SU-DHL-6 (cell line): ENCODE results near the gene PDE6A.

Experiments
- EZH2phosphoT487 ChIP-seq: fragments of 200-600 bp; sonication (generic), shearing (Covaris generic); conservative IDR thresholded peaks from 2 replicates; pipeline ENCODE4 v1.6.1; 2018; ENCODE audit warnings: mild to moderate bottlenecking, antibody characterized with exemption, low read length, moderate library complexity, mixed read lengths
- TF ChIP-seq, protein P1 (sequence below): fragments of 200-600 bp; sonication (generic); IDR thresholded peaks from one replicate; pipeline ENCODE4 v1.5.1; 2017; ENCODE audit warnings: antibody characterized with exemption, mild to moderate bottlenecking, low read length, moderate library complexity; ENCODE audit not compliant: insufficient read depth, poor library complexity, severe bottlenecking

DNA sequence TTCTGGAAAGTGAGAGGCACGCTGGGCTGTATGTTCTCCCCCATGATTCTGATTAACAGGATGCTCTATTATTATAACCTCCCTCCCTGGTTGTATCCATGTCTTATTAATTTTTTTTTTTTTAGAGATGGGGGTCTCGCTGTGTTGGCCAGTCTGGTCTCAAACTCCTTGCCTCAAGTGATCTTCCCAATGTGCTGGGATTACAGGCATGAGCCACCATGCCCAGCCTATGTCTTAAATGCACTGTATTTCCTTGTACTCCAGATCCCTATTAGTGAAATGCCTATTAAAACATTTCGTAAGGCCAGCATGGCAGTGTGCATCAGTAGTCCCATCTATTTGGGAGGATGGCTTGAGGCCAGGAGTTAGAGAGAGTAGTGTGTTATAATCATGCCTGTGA lies 48.9 kb upstream of the PDE6A start:
- TF ChIP-seq, protein P1, sequence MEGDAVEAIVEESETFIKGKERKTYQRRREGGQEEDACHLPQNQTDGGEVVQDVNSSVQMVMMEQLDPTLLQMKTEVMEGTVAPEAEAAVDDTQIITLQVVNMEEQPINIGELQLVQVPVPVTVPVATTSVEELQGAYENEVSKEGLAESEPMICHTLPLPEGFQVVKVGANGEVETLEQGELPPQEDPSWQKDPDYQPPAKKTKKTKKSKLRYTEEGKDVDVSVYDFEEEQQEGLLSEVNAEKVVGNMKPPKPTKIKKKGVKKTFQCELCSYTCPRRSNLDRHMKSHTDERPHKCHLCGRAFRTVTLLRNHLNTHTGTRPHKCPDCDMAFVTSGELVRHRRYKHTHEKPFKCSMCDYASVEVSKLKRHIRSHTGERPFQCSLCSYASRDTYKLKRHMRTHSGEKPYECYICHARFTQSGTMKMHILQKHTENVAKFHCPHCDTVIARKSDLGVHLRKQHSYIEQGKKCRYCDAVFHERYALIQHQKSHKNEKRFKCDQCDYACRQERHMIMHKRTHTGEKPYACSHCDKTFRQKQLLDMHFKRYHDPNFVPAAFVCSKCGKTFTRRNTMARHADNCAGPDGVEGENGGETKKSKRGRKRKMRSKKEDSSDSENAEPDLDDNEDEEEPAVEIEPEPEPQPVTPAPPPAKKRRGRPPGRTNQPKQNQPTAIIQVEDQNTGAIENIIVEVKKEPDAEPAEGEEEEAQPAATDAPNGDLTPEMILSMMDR: no peak
- TF ChIP-seq EZH2phosphoT487: no peak
